Endothelial cell of umbilical vein (primary cell): ENCODE measurements around the gene RBMS1. TPM values are rescaled to one million over a fixed set of nuclear protein-coding genes. Genes with fewer than 3 reads are reported as not detected.

Source experiments
- BruUV-seq: library from RNA; stranded (reverse); fragments of 400-500 nt; replicated peaks from 2 replicates; lab custom pipeline; 2021; lab: Mats Ljungman, UMichigan
- CTCF ChIA-PET: fragments of 300-600, 350-600 bp; sonication (Branson Sonifier 250); formaldehyde crosslinking; loops from one replicate; lab custom pipeline; 2021; ENCODE audit warnings: antibody characterized with exemption, inconsistent platforms; lab: Charles Lee
- POLR2A ChIA-PET: fragments of 300-600, 350-600 bp; sonication (Branson Sonifier 250); formaldehyde crosslinking; loops from one replicate; lab custom pipeline; 2021; ENCODE audit warnings: antibody characterized with exemption, inconsistent platforms; lab: Charles Lee
- DNase-seq: peaks from one replicate; pipeline ENCODE4 v3.0.0-alpha.2; 2011; ENCODE audit warnings: low read depth, low spot score
- FAIRE-seq: peaks from 2 replicates; lab custom pipeline; 2011; peaks lifted over from hg19 to GRCh38; lab: Jason Lieb, UNC
- H2AFZ ChIP-seq: 2 replicates; pipeline ENCODE4 v1.6.0; 2012; ENCODE audit warnings: low read depth, low read length, control low read depth, inconsistent platforms
- H3K27ac ChIP-seq: 2 replicates; pipeline ENCODE4 v1.5.1; 2011; ENCODE audit warnings: low read depth, mild to moderate bottlenecking, control low read depth, low read length, moderate library complexity; ENCODE audit not compliant: insufficient read depth
- H3K27me3 ChIP-seq, 2 experiments: 2 replicates each; pipeline versions ENCODE4 v1.6.0 to v1.6.1; 2011; ENCODE audit warnings: low read length in 2 of 2, mixed read lengths in 1 of 2; ENCODE audit not compliant: control insufficient read depth in 2 of 2, insufficient read depth in 2 of 2
- H3K36me3 ChIP-seq, 2 experiments: 2 replicates in 1 of 2; 3 replicates in 1 of 2; pipeline ENCODE4 v1.5.1; 2011; ENCODE audit warnings: low read length in 2 of 2, mild to moderate bottlenecking in 1 of 2, moderate library complexity in 1 of 2; ENCODE audit not compliant: control insufficient read depth in 2 of 2, insufficient read depth in 2 of 2; ENCODE audit errors: extremely low read depth in 1 of 2
- H3K4me1 ChIP-seq: 3 replicates; pipeline ENCODE4 v1.5.1; 2011; ENCODE audit warnings: mild to moderate bottlenecking, low read length; ENCODE audit not compliant: control insufficient read depth, insufficient read depth; ENCODE audit errors: extremely low read depth
- H3K4me2 ChIP-seq: 2 replicates; pipeline ENCODE4 v1.6.1; 2011; ENCODE audit warnings: low read length, control low read depth, mixed read lengths; ENCODE audit not compliant: insufficient read depth
- H3K4me3 ChIP-seq, 3 experiments: fragments of 200-600 bp in 1 of 3; sonication (generic), shearing (Covaris generic) in 1 of 3; replicated peaks in 1 of 3; 2 replicates each; pipeline ENCODE4 v1.5.1; 2011 to 2016; ENCODE audit warnings: control low read depth in 3 of 3, low read length in 3 of 3, mild to moderate bottlenecking in 2 of 3, inconsistent platforms in 1 of 3, low read depth in 1 of 3, moderate library complexity in 1 of 3; ENCODE audit not compliant: insufficient read depth in 1 of 3
- H3K79me2 ChIP-seq: 2 replicates; pipeline ENCODE4 v1.6.0; 2012; ENCODE audit warnings: low read length, inconsistent platforms; ENCODE audit not compliant: control insufficient read depth, insufficient read depth
- H3K9ac ChIP-seq: replicated peaks from 2 replicates; pipeline ENCODE3; 2011; ENCODE audit warnings: low read length, control low read depth; ENCODE audit not compliant: insufficient read depth; ENCODE audit errors: extremely low read depth
- H3K9me1 ChIP-seq: replicated peaks from 3 replicates; pipeline ENCODE4 v1.6.0; 2011; ENCODE audit warnings: mild to moderate bottlenecking, low read length; ENCODE audit not compliant: control insufficient read depth, insufficient read depth; ENCODE audit errors: extremely low read depth
- H3K9me3 ChIP-seq: replicated peaks from 2 replicates; pipeline ENCODE4 v1.5.1; 2012; ENCODE audit warnings: low read length, inconsistent platforms; ENCODE audit not compliant: control insufficient read depth, insufficient read depth
- H4K20me1 ChIP-seq: replicated peaks from 2 replicates; pipeline ENCODE3; 2011; ENCODE audit warnings: mild to moderate bottlenecking, low read length; ENCODE audit not compliant: control insufficient read depth, insufficient read depth; ENCODE audit errors: extremely low read depth
- CTCF ChIP-seq, 2 donors: IDR thresholded peaks; 1 replicate in 1 of 2; 2 replicates in 1 of 2; pipeline ENCODE4 v1.5.1; 2011; ENCODE audit warnings: low read length in 2 of 2, mild to moderate bottlenecking in 2 of 2, moderate library complexity in 2 of 2, control low read depth in 1 of 2, inconsistent platforms in 1 of 2, low read depth in 1 of 2; ENCODE audit not compliant: insufficient read depth in 1 of 2; ENCODE audit errors: extremely low read depth in 1 of 2
- EZH2 ChIP-seq: IDR thresholded peaks from 2 replicates; pipeline ENCODE4 v1.6.1; 2012; ENCODE audit warnings: borderline replicate concordance, low read depth, mild to moderate bottlenecking, moderate library complexity, low read length, inconsistent platforms; ENCODE audit not compliant: severe bottlenecking
- FOS ChIP-seq: IDR thresholded peaks from 2 replicates; pipeline ENCODE4 v1.6.1; 2011; ENCODE audit warnings: mild to moderate bottlenecking, low read length, moderate library complexity, borderline replicate concordance; ENCODE audit not compliant: insufficient read depth
- GATA2 ChIP-seq: IDR thresholded peaks from 2 replicates; pipeline ENCODE4 v1.7.0; 2011; ENCODE audit warnings: low read depth, mild to moderate bottlenecking, moderate library complexity, mixed read lengths, low read length; ENCODE audit not compliant: insufficient read length, insufficient read depth
- JUN ChIP-seq: IDR thresholded peaks from 2 replicates; pipeline ENCODE4 v1.6.1; 2011; ENCODE audit warnings: borderline replicate concordance, low read depth; ENCODE audit not compliant: insufficient read length, insufficient read depth
- MAX ChIP-seq: IDR thresholded peaks from 2 replicates; pipeline ENCODE4 v1.6.1; 2011; ENCODE audit not compliant: insufficient read depth, insufficient read length
- MYC ChIP-seq: IDR thresholded peaks from one replicate; pipeline ENCODE4 v1.6.1; 2011; ENCODE audit warnings: mild to moderate bottlenecking, low read depth, low read length
- POLR2A ChIP-seq: IDR thresholded peaks from 2 replicates; pipeline ENCODE4 v1.6.1; 2012; ENCODE audit warnings: low read depth, mild to moderate bottlenecking, control low read depth, low read length
- POLR2AphosphoS5 ChIP-seq: IDR thresholded peaks from 2 replicates; pipeline ENCODE4 v1.6.1; 2012; ENCODE audit warnings: low read depth, mild to moderate bottlenecking, control low read depth, low read length, moderate library complexity; ENCODE audit not compliant: insufficient read depth
- dilution Hi-C: fragments of 300-500 bp; cut with MboI; formaldehyde crosslinking; loops from one replicate; pipeline ENCODE4 v1.15.0; 2019; ENCODE audit warnings: low sequenced_read_pairs; ENCODE audit not compliant: extremely low pct_ligation_motif_present
- intact Hi-C: fragments of 100-400 bp; cut with micrococcal nuclease; formaldehyde crosslinking; loops from one replicate; pipeline ENCODE4 v1.10.0; 2022
- polyA plus RNA-seq, 4 experiments: library from polyadenylated mRNA; depleted of rRNA in 3 of 4; stranded (reverse) in 3 of 4; unstranded in 1 of 4; fragments of >200 nt; gene quantifications; 2 replicates each; pipeline versions ENCODE4 v1.2.1 to v1.2.3, GENCODE V29; 2011 to 2012; ENCODE audit warnings: missing spikeins in 1 of 4
- total RNA-seq: library from RNA; stranded (reverse); gene quantifications from 2 replicates; pipeline ENCODE4 v1.2.3, GENCODE V29; 2021

Gene RBMS1
- total and polyA plus RNA-seq, 2 donors (not counting 3 experiments of a cell fraction or from before 2014, with no cell fraction given): 60.0 to 93.3 TPM

DNA sequence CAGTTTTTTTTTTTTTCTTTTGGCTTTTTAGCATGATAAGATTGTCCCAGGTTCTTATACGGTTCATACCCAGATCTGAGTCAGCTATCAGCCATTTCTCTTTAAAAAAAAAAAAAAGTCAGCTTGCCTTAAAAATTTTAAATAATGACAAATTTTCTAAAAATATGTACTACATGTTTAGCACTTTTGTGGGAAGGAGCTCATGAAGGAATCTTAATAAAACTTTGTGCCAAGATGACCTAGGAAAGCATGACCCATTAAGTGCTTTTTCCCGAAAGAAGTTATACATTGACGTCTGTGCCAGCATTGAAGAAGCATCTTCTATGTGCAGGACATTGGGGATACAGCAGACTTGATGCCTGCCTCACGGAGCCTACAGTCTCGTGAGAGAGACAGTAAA is 4.5 kb upstream of the RBMS1 start:
- dilution Hi-C loops: no loop called here

More for the DNA sequence above, 4.5 kb upstream of the RBMS1 start:
- Histone ChIP-seq H2AFZ (no peak overlapping the region), H3K27me3 (no peaks in the 10 kb centered on the region), H4K20me1 (no peaks in the 10 kb centered on the region), H3K4me1 (peaks cover 14% of the 10 kb centered on the region), H3K79me2 (peaks cover under 1% of the 10 kb centered on the region), H3K4me2 (no peak overlapping the region), H3K9me3 (no peaks in the 10 kb centered on the region), H3K9ac (no peak overlapping the region), H3K9me1 (no peaks in the 10 kb centered on the region), H3K36me3 (no peaks in the 10 kb centered on the region), H3K27ac (no peak overlapping the region), H3K4me3 (no peak overlapping the region)
- no peak for TF ChIP-seq JUN
- TF ChIP-seq MYC: no peak
- no peak for TF ChIP-seq POLR2AphosphoS5
- no peak for TF ChIP-seq EZH2
- TF ChIP-seq FOS: no peak
- TF ChIP-seq CTCF (IDR thresholded peaks at IDR 0.05; ENCODE audit: extremely low read depth in 1 of 2, insufficient read depth in 1 of 2, low read depth in 1 of 2, low read length in 2 of 2): no peak
- no peak for TF ChIP-seq POLR2A
- no peak for TF ChIP-seq MAX
- no peak for TF ChIP-seq GATA2
- no TSS peak for BruUV-seq
- ChIA-PET CTCF (interaction anchor here (0.8 kb wide), 1 partner anchor 421 kb away, joined by 4 read pairs; no protein-coding TSS in a partner anchor), POLR2A (interaction anchor here (0.7 kb wide), 1 partner anchor 177 kb away, joined by 7 read pairs; no protein-coding TSS in a partner anchor)
- FAIRE-seq: no peak
- no peak for DNase-seq
- intact Hi-C loops: no loop called here
